ENCODE measurements around the gene GJB2.
A peak's percentile ranks its signal among the peaks of the same experiment; 100 is the strongest.
"Not testable (repeated sequence)": the region's sequence is repeated elsewhere in the genome, so short reads cannot be mapped to it uniquely, and the experiment has no call there.

GJB2 gene

DNA sequence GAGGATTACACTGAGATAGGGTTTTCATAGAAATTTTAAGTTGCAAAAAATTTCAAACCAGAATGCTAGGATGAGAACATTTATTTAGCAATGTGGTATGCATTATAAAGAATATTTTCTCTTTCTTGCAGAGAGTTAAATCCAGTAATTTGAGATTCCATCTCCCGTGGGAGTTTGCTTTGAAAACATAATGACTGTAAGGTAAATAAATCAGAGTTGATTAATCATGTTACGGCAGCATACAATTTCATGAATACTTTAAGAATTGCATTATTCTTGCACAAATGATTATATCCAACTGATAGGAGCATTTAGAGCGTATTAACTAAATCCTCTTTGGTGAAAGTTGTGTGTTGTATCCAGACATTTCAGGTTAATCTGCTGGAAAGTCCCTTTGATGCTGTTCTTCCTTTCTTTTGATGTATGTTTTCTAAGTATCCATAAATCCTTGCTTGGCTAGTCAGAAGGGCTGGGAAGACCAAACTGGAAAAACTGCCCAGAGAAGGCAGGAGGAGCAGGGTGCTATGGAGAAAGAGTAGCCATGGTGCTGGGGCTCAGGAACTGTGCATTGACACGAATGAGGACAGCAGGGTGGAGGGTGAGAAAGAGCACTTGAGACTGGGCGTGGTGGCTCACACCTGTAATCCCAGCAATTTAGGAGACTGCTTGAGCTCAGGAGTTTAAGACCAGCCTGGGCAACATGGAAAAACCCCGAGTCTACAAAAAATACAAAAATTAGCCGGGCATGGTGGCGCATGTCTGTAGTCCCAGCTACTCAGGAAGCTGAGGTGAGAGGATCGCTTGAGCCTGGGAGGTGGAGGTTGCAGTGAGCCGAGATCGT is 27.1 kb downstream of the GJB2 start:
- H3K9ac ChIP-seq, result no peak overlapping the region
- no peak overlapping the region for H3K27ac ChIP-seq
- H3K27me3 ChIP-seq, result peaks cover 25 to 43% (median 34%) of the 10 kb centered on the region in 11 experiments
- H3K9me3 ChIP-seq (replicated peaks in 1 of 11), result no peaks in the 10 kb centered on the region
- no peak overlapping the region for H3K4me3 ChIP-seq
- H4K20me1 ChIP-seq, result peaks cover 0 to 14% (median 11%) of the 10 kb centered on the region in 11 experiments; a peak in 17 of 22 replicates
- no peak for TF ChIP-seq Cebpa-rat (IDR thresholded peaks at IDR 0.05)
- no peak overlapping the region for H3K4me2 ChIP-seq
- peaks cover 4 to 20% (median 15%) of the 10 kb centered on the region in 10 experiments; a peak in 18 of 20 replicates for H3K4me1 ChIP-seq
- no peaks in the 10 kb centered on the region for H3K36me3 ChIP-seq

DNA sequence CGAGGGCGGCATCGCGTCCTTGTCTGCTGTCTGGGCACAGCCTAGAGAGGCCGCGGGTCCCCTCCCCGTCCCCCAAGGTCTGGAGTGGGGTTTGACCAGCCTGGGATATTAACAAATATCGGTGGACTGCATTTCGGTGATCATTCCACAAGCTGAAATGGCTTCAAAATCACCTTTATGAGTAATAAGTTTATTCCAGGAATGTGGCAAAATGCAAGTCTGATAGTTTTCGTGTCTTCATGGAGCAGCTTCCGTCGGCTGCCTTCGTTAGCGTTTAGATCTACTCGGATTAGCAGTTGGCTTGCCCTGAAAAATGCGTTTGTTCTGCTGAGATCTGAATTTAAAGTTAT is 30.8 kb downstream of the GJB2 start:
- H3K9ac ChIP-seq, result peak overlapping the region in 8 of 11 experiments; percentile 9 to 67 (median 30); a peak in 11 of 22 replicates
- H3K9me3 ChIP-seq (replicated peaks in 1 of 11), result no peaks in the 10 kb centered on the region
- no peaks in the 10 kb centered on the region for H3K36me3 ChIP-seq
- peaks cover 15 to 31% (median 26%) of the 10 kb centered on the region in 10 experiments for H3K4me1 ChIP-seq
- peaks cover 0 to 34% (median 24%) of the 10 kb centered on the region in 11 experiments; a peak in 18 of 22 replicates for H4K20me1 ChIP-seq
- peak overlapping the region in 1 of 11 experiments; percentile 11; a peak in 1 of 22 replicates for H3K27ac ChIP-seq
- H3K4me3 ChIP-seq, result peak overlapping the region; percentile 47 to 70 (median 60); a peak in 19 of 20 replicates
- H3K4me2 ChIP-seq, result peak overlapping the region; percentile 71 to 98 (median 93)
- TF ChIP-seq Cebpa-rat (IDR thresholded peaks at IDR 0.05), result no peak
- peaks cover 59 to 80% (median 71%) of the 10 kb centered on the region in 11 experiments for H3K27me3 ChIP-seq

DNA sequence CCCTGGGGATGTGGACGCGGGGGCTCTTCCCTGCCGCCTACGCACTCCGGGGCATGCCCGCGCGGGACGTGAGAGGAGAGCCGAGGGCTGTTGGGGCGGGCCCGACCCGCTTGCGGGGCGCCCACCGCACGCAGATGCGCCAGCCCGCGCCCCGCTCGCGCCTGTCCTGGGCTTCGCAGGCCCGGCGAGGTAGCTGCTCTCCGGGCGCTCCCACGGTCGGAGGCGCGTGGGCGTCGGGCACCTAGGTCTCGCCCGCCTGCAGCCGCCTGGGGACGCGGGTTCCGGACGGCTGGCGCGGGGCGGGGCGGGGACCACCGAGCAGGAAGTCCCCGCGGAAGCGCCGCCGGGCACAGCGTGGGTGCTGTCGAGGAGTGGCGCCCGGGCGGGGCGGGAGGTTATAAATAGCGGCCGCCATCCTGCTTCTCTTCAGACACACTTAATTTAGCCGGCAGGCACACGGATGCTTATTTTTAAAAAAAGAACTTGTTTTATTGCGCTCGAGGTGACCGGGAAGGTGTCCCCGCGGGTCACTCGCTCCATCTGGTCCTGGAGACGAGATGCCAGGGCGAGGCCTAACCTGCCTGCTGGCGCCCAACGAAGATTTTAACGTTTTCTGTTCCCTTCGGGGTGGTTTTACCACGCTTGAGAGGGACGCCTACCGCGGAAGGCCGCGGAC is 31.3 kb downstream of the GJB2 start:
- H3K4me1 ChIP-seq, result peaks cover 19 to 35% (median 31%) of the 10 kb centered on the region in 10 experiments
- TF ChIP-seq Cebpa-rat (IDR thresholded peaks at IDR 0.05), result no peak
- H3K36me3 ChIP-seq, result no peaks in the 10 kb centered on the region
- peak overlapping the region in 2 of 11 experiments; percentile 11 to 32; a peak in 2 of 22 replicates for H3K27ac ChIP-seq
- peaks cover 0 to 35% (median 24%) of the 10 kb centered on the region in 11 experiments; a peak in 18 of 22 replicates for H4K20me1 ChIP-seq
- no peaks in the 10 kb centered on the region for H3K9me3 ChIP-seq (replicated peaks in 1 of 11)
- peak overlapping the region in 10 of 11 experiments; percentile 12 to 67 (median 25); a peak in 14 of 22 replicates for H3K9ac ChIP-seq
- H3K4me3 ChIP-seq, result peak overlapping the region; percentile 47 to 70 (median 60)
- peak overlapping the region; percentile 71 to 98 (median 93) for H3K4me2 ChIP-seq
- H3K27me3 ChIP-seq, result peaks cover 59 to 83% (median 74%) of the 10 kb centered on the region in 11 experiments

DNA sequence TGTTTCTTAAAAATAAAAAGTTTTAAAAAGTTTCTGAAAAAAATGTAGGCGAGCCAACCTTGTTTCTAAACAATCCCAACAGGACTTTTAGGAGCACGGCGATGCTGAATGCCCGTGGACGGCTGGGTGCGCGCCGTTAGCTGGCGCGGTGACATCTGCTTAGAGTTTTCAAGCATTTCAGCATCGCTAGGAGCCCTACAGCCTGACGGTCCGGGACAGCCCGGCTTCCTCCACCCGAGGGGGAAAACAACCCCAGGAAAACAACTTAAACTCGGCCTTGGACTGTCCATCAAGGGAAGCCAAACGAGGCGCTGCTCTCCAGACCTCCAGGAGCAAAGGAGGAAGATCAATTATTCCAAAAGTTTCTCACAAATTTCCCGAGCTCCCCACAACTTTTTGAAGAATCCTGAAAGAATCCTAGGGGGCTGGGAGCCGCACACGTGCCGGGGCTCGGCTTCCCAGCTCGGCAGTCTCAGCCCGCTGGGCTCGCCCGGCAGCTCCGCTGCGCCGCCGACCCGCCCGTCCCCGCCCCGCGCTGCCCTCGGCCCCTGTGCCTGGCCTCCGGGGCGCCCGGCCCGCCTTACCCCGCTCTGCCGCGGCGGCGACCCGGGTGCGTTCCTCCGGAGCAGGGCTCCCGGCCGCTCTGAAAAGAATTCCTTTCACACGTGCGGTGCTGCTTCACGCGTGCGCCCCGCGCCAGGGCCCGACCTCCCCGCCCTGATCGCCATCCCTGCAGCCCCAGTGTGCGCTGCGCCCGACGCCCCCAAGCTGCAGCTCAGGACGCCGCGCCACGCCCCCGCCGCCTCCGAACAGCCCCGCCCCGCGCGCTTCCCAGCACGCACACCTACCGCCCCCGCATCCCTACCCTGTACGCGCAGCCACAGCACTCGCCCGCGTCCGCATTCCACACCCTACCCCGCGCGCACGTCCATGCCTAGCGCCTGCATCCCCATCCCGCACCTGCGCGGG is 32.1 kb downstream of the GJB2 start, which contains the start of gene GJA3:
Gene GJA3 (minus strand): TSS at position 747 of the 969 bp plus-strand sequence. CDS start 17,764 bp downstream, outside the sequence.
- Histone ChIP-seq H3K4me2 (peak within 1 kb of the TSS; percentile 71 to 98 (median 93)), H3K9ac (peak within 1 kb of the TSS; percentile 12 to 67 (median 29); a peak in 16 of 22 replicates), H3K27me3 (peaks cover 59 to 81% (median 74%) of the 10 kb centered on the region in 11 experiments), H3K36me3 (no peaks in the 10 kb centered on the region), H3K9me3 (replicated peaks in 1 of 11) (no peaks in the 10 kb centered on the region), H3K27ac (peak within 1 kb of the TSS in 2 of 11 experiments; percentile 11 to 32; a peak in 2 of 22 replicates), H3K4me1 (peaks cover 19 to 38% (median 34%) of the 10 kb centered on the region in 10 experiments), H4K20me1 (peaks cover 0 to 35% (median 24%) of the 10 kb centered on the region in 11 experiments; a peak in 18 of 22 replicates), H3K4me3 (peak within 1 kb of the TSS; percentile 47 to 70 (median 60))
- no peak for TF ChIP-seq Cebpa-rat (IDR thresholded peaks at IDR 0.05)

DNA sequence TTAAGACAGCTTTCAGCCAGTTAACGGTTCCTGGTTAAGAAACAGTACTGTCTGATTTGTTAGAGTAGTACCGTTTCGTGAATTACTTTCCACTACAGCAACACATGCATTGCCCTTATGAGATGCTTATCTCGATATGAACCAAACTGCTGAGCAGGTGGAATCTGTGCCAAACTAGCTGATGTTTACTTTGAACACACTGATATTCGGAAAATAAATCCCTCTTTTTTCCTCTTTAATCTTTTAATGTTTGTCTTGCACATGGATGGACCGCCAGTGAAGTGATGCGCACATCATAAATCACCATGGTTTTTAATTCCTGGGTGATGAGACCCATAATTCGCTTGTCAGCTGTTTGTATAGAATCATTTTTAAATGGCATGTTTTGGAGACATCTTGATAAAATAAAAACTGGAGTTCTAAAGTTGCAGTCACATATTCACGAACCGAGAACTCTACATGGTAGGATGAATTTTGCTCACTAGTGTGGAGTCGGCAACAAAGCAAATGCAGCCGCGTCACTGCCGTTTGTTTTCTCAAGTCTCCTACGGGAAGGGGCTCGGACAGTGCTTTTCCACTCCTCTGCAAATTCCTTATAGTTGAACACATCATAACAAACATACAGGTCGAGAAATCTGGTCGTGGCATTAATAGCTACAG is 33.0 kb downstream of the GJB2 start:
- H3K9ac ChIP-seq, result no peak overlapping the region

DNA sequence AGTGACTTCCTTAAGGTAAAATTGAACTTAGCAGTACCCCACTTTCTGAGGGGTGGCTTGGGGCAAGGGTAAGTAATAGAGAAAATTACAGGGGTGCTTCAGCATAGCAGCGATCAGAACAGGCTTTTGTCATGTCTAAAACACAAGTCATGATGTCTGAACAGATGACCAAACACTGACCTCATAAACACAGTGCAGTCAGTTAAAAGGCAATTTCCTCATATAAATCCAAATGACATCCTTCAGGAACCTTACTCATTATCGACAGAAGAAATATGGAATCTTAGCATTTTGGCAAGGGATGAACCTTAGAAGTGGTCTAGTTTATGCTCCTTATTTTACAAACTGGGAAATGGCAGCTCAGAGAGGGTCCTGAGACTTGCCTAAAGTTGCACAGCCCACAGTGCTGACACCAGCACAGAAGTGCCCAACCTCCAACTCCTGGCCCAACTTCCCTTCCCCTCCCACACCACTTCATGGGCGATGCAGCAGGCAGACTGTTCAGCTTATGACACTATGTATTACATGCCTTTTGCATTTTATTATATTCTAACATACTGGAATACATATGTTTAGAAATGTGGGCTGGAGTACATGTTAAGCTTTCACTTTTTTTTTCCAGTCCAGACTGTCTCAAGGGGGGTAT is 35.5 kb downstream of the GJB2 start:
- no peak for TF ChIP-seq Cebpa-rat (IDR thresholded peaks at IDR 0.05)
- H3K4me1 ChIP-seq, result peaks cover 19 to 38% (median 34%) of the 10 kb centered on the region in 10 experiments
- H3K4me2 ChIP-seq, result peak overlapping the region in 9 of 11 experiments; percentile 10 to 61 (median 40); a peak in 14 of 22 replicates
- H3K27ac ChIP-seq, result no peak overlapping the region
- peaks cover 0 to 30% (median 24%) of the 10 kb centered on the region in 11 experiments; a peak in 18 of 22 replicates for H4K20me1 ChIP-seq
- H3K9ac ChIP-seq, result no peak overlapping the region
- H3K4me3 ChIP-seq, result no peak overlapping the region
- H3K27me3 ChIP-seq, result peaks cover 50 to 62% (median 56%) of the 10 kb centered on the region in 11 experiments
- H3K36me3 ChIP-seq, result no peaks in the 10 kb centered on the region
- no peaks in the 10 kb centered on the region for H3K9me3 ChIP-seq (replicated peaks in 1 of 11)

More for the DNA sequence above, 33.0 kb downstream of the GJB2 start:
- Histone ChIP-seq H3K27ac (no peak overlapping the region), H3K4me1 (peaks cover 19 to 38% (median 34%) of the 10 kb centered on the region in 10 experiments), H3K27me3 (peaks cover 59 to 81% (median 74%) of the 10 kb centered on the region in 11 experiments), H3K4me2 (peak overlapping the region in 10 of 11 experiments; percentile 71 to 98 (median 94); a peak in 15 of 22 replicates), H3K36me3 (no peaks in the 10 kb centered on the region), H3K4me3 (peak overlapping the region in 4 of 10 experiments; percentile 53 to 70 (median 62); a peak in 8 of 20 replicates), H4K20me1 (peaks cover 0 to 35% (median 24%) of the 10 kb centered on the region in 11 experiments; a peak in 18 of 22 replicates), H3K9me3 (replicated peaks in 1 of 11) (no peaks in the 10 kb centered on the region)
- TF ChIP-seq Cebpa-rat (IDR thresholded peaks at IDR 0.05), result no peak

DNA sequence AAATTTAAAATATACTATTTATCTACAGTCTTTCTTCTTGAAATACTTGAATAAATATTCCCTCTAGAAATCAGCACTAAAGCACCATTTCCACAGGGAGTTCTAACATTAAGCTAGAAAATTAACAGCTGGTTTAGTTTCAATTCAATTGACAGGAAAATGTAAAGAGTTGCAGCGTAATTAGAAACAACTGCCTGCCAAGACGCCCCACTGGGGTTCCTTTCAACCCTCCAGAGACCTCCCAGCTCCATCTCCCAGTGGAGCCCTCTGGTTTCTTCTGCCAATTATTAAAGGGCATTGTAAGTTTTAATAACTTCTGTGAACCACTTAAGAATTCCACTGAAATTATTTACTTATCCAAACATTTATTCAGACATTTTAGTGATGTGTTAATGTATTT is 36.0 kb downstream of the GJB2 start:
- peaks cover 19 to 34% (median 29%) of the 10 kb centered on the region in 10 experiments for H3K4me1 ChIP-seq
- TF ChIP-seq Cebpa-rat (IDR thresholded peaks at IDR 0.05), result no peak
- H3K4me2 ChIP-seq, result peak overlapping the region in 8 of 11 experiments; percentile 24 to 61 (median 40); a peak in 13 of 22 replicates
- H4K20me1 ChIP-seq, result peaks cover 0 to 29% (median 24%) of the 10 kb centered on the region in 11 experiments; a peak in 18 of 22 replicates
- H3K9me3 ChIP-seq (replicated peaks in 1 of 11), result no peaks in the 10 kb centered on the region
- H3K27ac ChIP-seq, result no peak overlapping the region
- peaks cover 44 to 56% (median 51%) of the 10 kb centered on the region in 11 experiments for H3K27me3 ChIP-seq
- no peak overlapping the region for H3K4me3 ChIP-seq
- H3K36me3 ChIP-seq, result no peaks in the 10 kb centered on the region
- no peak overlapping the region for H3K9ac ChIP-seq

DNA sequence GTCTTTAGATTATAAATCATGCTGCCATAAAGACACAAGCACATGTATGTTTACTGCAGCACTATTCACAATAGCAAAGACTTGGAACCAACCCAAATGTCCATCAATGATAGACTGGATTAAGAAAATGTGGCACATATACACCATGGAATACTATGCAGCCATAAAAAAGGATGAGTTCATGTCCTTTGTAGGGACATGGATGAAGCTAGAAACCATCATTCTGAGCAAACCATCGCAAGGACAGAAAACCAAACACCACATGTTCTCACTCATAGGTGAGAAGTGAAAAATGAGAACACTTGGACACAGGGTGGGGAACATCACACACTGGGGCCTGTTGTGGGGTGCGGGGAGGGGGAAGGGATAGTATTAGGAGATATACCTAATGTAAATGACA is 39.4 kb downstream of the GJB2 start:
- Histone ChIP-seq H3K4me1 (peaks cover 5 to 18% (median 13%) of the 10 kb centered on the region in 10 experiments), H3K27me3 (peaks cover 10 to 22% (median 16%) of the 10 kb centered on the region in 11 experiments)
- H3K4me2 ChIP-seq; H4K20me1 ChIP-seq; H3K27ac ChIP-seq; H3K9ac ChIP-seq; H3K9me3 ChIP-seq (replicated peaks in 1 of 11); H3K4me3 ChIP-seq; H3K36me3 ChIP-seq: not testable (repeated sequence)
